Measurements from ENCODE around the gene SPATA9.
"Not testable (repeated sequence)": the region's sequence is repeated elsewhere in the genome, so short reads cannot be mapped to it uniquely, and the experiment has no call there.

Gene SPATA9

DNA sequence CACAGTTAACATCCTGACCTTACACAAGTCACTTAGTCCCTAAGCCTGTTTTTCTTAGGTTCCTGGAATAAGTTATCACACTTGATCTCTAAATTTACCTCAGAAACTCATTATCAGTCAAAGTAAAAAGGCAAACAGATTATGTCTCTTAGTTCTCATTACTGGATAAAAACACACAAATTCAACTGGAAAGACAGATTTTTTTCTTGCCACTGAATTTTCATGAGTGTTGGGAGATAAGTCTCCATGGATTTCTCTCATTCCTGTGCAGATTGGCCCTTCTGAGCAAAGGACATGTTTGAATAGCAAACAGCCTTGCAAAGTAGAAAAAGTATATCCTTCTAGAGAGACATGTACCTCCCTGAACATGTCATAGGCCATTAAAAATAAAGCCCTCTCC, 10.2 kb downstream of the SPATA9 start:
- DNase-seq: no peak

DNA sequence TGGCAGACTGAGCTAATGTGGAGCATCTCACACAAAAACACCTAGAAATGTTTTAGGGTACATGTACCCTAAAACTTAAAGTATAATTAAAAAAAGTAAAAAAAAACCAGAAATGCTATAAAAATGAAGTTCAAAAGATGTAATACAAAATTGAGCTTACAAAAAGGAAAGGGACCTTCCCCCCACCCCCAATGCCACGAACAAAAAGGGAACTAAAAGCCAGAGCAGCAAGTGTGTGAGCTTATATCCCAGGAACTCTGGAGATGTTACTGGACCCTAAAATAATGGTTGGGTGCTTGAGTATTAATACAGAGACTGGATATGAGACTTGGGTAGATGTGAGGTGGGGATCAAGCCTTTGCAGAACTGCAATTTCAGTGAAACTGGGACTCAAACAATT, 11.0 kb downstream of the SPATA9 start:
- DNase-seq: no peak

DNA sequence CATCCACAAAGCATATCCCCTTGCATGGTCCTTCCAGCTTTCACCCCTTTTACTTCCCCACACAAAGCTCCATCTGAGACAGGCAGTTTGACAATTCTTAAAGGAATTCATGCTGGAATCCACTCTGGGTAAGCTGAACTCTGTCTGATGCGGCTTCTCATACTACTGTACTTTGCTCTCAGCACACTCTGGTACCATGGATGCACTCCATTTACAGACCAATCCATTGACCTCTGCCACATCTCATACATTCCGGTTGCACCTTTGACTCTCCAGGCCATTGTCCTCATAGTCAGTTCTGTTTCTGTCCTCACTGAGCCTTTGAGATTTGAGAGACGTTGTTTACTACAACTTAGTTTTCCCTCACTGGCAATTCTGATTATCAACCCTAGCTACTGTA, 12.2 kb downstream of the SPATA9 start:
- DNase-seq: no peak

DNA sequence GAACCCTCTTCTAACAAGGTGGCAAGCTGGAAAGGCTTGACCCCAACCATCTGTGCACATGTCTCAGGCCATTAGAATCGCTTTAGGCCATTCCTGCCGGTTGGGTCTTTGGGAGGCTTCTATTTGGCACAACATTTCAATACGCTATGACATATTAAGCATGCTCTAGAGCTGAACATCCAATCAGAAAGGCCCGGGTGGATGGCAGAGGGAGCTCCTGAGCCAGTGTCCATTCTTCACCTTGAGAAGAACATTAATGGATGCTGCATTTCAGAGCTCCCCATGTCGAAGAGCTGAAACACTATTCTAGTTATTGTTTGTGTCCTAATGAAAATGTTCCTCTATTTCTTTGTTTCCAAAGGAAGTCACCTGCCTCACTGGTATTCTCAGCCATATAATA, 12.8 kb downstream of the SPATA9 start:
- DNase-seq: no peak

DNA sequence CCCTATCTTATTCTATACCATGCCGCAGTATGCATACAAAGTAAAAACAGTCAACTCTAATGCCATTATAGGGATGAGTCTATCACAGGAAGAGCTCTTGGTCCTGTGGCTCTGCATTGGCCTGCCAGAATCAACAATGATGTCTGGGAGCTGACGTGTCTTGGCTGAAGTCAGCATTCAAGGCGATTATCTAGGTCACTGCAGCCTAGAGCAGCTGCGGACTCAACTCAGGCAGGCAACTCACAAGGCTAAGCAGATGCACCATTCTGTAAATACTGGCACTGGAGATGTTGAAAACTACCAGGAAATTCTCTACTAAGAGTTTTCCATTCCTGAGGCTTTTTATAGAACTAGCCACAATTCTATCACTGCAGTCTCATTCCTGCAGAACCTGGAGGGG, 13.3 kb downstream of the SPATA9 start:
- DNase-seq: no peak

DNA sequence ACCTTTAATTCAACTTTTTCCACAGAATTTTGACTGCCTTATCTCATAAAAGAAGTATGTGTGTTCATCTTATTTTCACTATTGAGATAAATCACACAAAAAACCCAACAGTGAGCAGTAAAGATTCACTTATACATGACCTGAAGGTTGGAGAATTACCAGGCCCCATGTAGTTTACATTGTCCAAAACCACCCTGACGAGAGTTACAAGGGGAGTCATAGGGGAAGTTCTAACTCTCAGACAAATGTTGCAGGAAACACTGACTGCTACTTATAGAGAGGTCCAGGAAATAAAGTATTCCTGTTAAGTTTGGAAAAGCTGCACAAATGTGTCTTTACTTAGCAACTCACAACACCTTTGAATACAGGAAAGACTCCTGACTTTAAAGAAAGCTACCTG, 14.1 kb downstream of the SPATA9 start:
- no peak for DNase-seq

DNA sequence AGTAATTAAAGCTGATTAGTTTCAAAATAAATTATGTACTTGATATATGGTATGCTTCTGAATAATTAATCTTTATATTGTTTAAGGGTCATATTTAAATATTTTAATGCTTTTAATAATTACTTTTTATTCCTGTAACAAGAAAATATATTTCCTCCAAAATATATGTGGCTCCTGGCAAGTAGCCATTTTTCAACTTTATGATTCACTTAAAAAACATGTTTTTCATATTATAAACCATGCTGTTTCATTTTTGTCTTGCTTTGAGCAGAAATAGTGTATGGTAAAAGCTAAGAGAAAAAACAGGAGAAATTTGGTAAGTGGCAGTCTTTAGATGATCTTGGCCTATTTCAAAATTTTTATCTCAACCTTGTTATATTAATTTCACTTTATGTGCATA, 14.6 kb downstream of the SPATA9 start:
- DNase-seq: no peak

DNA sequence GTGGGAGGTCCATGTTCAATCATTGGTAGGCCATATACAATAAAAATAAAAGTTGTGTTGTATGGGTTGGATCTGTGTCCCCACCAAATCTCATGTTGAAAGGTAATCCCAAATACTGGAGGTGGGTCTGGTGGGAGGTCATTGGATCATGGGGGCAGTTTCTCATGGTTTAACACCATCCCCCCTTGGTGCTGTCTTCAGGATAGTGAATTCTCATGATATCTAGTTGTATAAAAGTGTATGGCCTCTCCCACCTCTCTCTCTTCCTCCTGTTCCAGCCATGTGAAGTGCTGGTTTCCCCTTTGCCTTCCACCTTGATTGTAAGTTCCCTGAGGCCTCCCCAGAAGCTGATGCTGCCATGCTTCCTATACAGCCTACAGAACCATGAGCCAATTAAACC, 15.1 kb downstream of the SPATA9 start:
- DNase-seq: no peak

DNA sequence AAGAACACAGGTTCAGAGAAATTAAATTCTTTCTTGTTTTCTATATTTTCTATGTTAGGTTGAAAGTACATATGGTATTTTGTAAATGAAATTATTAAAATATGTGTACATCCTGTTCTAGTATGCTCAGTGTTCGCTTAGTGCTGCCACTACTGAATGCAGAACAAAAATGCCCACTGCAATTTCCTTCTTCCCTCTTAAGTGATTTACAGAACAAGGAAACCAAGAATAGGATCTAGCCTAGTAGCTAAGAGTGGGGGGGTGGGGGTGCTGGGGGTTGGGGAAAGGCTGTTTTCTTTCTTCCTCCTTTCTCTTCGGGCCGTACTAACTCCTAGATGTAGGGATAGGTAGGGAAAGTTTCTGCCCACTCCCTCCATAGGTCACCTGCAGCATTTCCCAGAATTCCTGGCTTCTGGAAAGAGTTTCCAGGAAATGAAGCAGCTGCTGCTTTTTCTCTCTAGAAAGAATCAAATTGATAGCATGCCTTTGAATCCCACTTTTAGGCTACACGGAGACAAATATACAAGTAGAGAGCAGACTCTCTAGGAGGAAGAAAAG, 15.7 kb downstream of the SPATA9 start:
- DNase-seq: no peak

DNA sequence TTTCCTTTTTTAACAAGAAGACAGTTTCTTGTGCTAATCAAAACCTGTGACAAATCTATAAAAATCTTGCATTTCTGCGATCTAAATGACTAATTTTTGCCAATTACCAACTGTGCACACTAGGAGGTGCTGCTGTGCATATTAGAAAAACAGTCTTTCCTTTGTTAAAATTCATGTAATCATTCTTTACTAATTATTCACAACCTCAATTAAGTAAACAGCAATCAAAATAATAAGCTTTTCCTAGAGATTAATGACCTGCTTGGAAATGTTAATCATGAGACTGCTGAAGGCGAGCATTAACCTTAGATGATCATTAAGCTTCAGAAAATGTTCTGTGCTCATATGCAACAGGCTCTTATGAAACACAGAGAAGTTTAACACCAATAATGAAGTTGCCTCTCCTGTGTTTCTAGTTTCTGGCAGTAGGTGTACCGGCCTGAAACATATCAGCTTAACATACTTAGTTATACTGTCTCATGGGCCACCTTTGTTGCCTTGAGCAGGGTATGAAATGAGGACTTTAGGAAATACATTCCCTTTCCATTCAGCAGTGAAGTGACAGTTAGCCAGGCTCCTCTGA, 18.5 kb downstream of the SPATA9 start:
- peak; percentile 4 for DNase-seq

DNA sequence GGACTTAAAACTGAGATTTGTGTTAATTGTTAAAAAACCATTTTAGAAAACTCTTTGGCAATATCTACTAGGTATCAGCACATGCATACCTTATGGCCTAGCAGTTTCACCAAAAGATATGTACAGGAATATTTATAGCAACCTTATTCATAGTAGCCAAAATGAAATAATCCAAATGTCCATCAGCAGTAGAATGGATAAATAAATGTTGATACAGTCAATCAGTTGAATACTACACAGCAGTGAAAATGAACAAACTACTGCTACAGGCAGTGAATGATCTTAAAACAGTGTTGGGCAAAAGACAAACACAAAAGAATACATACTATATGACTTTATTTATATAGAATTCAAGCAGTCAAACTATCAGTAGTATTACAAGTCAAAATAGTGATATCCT, 19.8 kb downstream of the SPATA9 start:
- DNase-seq: no peak

DNA sequence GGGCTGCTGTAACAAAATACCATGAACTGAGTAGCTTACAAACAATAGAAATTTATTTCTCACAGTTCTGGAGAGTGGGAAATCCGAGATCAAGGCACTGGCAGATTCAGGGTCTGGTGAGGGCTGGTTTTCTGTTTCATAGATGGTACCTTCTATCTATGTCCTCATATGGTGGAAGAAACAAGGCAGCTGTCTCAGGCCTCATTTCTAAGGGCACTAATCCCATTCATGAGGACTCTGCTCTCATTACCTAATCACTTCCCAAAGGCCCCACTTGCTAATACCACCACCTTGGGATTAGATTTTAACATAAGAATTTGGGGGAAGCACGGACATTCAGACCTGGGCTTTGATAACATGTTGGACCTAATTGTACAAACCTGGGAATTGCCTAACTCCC, 22.7 kb downstream of the SPATA9 start:
- no peak for DNase-seq

DNA sequence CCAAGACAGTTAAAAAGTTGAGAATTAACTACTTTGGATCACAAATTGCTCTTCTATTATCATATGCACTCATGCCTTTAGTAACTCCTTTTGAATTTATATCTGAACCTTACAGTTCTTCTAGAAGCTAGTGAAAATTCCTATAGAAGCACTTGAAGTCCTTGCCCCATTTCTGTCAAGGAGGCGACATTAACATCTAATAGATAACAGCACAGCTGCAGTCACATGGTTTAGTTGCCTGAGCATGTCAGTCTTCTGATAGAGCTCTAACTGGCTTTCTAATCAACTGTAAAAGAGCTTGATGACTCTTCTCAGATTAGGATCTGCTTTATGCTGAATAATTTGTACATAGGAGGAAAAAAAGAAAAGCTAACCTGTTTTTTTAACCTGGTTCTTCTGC, 27.2 kb downstream of the SPATA9 start:
- DNase-seq: no peak

DNA sequence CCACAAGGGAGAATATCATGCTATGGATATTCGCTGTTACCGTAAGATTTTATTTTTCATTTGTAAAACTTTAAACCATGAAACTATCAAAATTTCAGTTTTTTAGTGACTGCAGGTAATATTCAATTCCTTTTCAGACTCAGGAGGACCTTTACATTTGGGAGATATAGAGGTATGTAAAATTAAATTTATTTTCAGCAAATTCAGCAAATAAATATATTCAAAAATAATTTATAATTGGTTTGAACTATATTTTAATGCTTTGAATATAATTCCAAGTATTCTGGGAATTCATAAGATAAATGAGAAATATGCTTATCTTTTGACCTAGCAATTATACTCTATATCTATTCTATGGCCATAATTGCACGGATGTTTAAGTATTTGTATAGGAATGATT, 28.6 kb downstream of the SPATA9 start:
- DNase-seq: no peak

DNA sequence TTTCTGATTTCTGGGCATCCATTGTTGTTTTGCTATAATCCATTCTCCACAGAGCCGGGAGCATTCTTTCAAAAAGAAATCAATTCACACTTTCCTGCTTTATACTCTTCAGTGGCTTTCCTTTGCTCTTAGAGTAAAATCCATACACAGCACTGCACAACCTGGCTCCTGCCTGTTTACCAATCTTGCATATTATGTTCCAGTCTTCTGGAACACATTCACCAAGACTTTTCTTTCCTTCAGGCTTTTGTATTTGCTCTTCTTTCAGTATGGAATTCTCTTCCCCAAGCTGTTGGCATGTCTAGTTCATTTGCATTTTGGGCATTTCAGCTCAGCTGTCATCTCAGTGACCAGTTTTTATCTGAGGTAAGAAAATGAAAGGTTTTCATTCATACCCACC, 29.9 kb downstream of the SPATA9 start:
- DNase-seq: no peak

DNA sequence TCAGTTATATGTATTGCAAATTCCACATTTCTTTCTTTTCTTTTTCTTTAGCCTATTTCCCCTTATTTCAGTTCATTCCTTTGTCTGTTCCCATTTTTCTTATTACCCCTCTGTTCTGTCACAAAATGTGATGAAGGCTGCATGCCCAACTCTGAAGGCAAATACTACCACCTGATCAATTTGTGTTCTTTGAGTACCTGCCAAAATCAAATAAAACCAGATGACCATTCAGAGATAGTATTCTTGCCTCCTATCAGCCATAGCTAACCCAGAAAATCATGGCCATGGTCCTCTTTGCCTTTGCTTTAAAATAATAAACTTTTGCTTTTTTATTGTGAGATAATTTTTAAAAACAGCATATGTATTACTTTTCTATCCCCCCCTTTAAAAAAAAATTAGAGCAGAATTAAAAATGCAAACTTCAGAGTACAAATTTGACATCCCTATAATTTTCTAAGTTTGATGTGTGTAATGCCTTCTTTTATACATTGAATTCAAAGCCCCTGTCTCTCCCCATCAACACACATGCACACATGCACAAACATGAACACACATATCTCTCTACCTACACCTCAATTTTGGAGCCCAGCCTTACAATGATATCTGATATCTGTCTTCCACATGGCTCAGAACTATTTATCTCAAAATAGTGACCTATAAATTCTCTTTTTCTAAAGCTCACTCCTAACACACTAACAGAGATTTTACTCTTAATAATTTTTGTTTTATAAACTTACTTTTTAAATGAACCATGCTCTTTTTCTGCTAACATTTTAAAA, 32.8 kb downstream of the SPATA9 start:
- no peak for DNase-seq

DNA sequence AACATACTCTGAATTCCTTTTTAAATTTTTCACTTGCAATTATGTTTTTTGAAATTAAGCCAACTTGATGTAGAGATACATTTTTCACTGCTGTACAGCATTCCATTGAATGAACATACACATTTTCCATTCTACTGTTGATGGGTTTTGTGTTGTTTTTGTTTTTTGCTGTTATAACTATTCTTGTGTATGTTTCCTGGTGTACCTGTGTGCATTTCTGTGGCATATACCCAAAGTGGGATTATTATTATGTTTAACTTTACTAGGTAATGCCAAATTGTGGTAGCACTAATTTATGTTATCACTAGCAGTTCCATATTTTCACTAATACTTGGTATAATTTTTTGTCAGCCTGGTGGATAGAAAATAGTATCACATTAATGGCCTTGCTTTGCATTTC, 33.5 kb downstream of the SPATA9 start:
- DNase-seq: no peak

DNA sequence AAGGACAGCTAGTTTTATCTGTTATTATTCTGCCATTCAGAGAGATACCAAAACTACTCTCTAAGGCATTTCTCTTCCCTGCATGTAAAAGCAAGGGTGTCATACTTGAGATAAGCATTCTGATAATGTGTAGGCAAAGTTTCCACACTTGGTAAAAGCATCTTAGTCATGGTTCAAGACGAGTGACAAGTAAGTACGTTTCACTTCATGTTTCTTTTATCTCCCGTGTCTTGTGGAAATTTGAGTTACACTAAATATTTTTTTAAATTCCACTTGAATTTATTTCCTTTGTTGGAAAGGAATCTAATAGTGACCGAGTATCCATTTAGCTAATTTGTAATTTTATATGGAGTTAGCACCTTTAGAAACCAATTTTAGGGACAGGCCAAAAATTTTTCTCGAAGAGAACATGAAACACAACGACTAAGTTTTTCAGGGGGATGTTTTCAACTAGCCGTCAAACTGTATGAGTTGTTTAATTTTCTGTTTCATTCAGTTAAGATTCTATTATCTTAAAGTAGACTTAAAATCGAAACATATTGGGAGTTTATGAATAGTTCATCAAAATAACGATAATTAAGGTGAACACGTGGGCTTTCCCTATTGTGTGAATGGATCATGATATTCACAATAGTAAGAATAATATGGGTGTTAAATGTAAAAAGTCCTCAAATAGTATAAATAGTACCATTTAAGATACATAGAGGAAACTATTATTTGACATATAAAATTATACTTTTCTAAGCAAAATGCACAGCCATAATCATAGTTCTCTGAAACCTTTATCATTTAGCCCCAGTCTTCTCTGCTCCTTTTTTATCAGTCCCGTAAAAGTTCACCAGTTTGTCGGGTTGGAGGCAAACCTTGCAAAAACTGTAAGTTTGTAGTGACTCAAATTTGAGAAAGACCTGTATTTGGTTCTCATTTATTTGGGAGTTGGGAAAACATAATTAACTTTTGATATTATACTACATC, 34.6 kb downstream of the SPATA9 start:
- DNase-seq: no peak

DNA sequence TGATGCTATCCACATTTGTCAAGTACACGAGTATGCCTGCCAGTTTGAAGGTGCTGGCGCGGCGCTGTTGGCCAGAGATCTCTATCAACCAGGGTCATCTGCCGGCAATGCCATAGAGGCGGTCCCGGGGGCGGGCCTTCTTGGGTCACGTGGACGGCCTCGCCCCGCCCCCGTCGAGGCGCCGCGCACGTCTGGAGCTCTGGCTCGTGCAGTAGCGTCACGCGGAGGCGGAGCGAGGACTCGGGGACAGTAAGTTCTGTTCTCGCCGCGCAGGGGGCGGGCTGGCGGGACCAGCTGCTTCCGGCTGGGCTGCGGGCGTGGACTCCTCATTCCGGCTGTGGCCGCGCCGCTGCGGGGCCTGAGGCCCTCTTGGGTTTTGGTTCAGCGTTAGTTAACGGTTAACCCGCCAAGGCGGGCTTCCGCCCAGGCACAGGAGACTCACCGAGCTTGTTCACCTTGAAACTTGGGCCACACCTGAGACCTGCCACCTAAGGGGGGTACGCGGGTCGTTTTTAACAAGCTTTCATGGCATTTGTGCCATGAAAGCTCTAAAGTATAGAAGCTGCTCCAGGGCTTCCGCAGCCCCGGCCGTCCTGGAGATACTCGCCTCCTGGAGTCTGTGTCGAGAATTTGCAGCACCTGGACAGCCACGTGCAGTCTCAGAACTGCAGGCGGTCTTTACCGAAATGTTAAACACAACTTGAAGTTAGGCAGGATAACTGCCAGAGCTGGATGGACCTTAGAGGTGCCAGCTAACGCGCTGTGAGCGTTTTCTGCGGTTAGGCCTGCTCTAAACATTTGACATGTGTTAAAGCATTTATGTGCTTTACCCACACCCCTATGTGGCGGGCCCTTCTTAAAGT, 36.0 kb downstream of the SPATA9 start, which contains the start of gene RFESD:
RFESD (plus strand) TSS at position 209 of the 863 bp plus-strand sequence. CDS start 5,495 bp downstream, outside the sequence.
- DNase-seq: peak; percentile 96

DNA sequence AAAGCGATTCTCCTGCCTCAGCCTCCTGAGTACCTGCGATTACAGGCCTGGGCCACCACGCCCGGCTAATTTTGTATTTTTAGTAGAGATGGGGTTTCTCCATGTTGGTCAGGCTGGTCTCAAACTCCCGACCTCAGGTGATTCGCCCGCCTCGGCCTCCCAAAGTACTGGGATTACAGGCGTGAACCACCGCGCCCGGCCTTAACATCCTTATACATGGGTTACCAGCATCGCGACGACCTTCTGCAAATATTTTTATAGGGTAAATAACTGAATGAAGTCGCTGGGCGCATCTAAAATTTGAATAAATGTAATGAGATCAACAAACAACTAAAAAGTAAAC, 36.6 kb downstream of the SPATA9 start:
- DNase-seq: not testable (repeated sequence)

DNA sequence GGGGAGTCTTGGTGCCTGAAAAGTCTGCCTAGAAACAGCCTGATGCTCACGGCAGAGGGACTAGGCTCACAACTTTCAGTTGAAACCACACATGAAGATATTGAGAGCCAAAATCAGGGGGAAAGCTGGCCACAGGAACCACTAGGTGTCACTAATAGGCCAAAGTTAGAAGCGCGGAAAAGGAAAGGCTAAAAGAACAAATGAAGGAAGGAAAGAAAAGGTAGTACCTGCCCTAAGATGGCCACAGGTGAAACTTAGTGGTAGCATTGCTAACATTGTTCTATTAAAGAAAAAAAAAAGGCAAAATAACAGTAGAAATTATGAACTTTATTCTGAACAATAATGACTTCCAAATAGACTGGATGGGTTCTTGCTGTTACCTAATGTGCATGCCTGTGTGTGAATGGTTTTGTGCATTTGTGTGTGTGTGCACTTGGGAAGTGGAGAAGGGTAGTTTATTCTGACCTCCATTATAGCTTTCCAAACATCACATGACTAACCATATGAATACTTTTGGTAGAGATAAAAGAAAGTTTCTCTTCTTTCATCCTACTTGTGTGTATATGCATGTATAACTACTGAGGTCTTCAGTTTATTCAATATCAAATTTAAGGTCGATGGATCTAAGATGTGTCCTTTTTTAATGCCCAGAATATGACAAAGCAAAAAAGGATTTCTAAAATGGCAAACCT, 38.3 kb downstream of the SPATA9 start:
- peak; percentile 58 for DNase-seq

DNA sequence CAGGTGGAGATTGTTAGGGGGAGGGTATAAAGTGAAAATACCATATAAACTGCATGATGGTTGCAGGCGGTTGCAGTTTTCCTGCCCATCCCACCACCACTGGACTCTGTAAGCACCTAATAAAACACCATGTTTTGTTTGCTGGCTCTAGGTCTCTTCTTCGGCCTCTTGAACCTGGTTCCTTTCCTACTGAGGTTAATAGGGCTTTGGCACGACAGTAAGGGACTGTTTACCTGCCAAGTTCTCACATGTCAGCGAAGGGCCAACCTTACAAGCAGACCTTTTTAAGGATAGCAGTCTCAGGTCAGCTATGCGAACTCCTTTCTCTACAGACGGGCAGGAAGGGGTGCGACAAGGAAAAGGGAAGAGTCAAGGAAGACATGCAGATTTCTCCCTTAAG, 39.6 kb downstream of the SPATA9 start:
- DNase-seq: no peak
